Natural killer cell (primary cell): ENCODE results near the gene USH2A. TPM values are rescaled to one million over a fixed set of nuclear protein-coding genes. Genes with fewer than 3 reads are reported as not detected.

Experiments used
- ATAC-seq, 3 donors: fragments of 150-1000 bp in 2 of 3; fragments of 200-7000 bp in 1 of 3; cut with Tn5 transposase; 1 replicate in 1 of 3; 2 replicates in 2 of 3; pipeline ENCODE4 v1.10.0; 2021; ENCODE audit warnings: mild to moderate bottlenecking in 2 of 3, moderate library complexity in 2 of 3
- DNase-seq, 2 donors: peaks; one replicate each; pipeline versions ENCODE4 v3.0.0 to v3.0.0-alpha.2; 2013 to 2021; ENCODE audit warnings: mixed read lengths in 1 of 2
- H3K27ac ChIP-seq: one replicate; pipeline ENCODE4 v1.5.1; 2013; ENCODE audit warnings: mild to moderate bottlenecking, low read length
- H3K27me3 ChIP-seq: one replicate; pipeline ENCODE4 v1.6.1; 2013; ENCODE audit warnings: low read length; ENCODE audit not compliant: control insufficient read depth, insufficient read depth
- H3K36me3 ChIP-seq: one replicate; pipeline ENCODE4 v1.6.1; 2013; ENCODE audit warnings: low read length; ENCODE audit not compliant: control insufficient read depth, insufficient read depth
- H3K4me1 ChIP-seq: one replicate; pipeline ENCODE4 v1.6.1; 2013; ENCODE audit warnings: low read length; ENCODE audit not compliant: control insufficient read depth, insufficient read depth
- H3K4me3 ChIP-seq: one replicate; pipeline ENCODE4 v1.5.1; 2013; ENCODE audit warnings: low read length
- H3K9me3 ChIP-seq: one replicate; pipeline ENCODE4 v1.6.1; 2013; ENCODE audit warnings: low read length; ENCODE audit not compliant: control insufficient read depth, insufficient read depth
- H3K27ac Mint-ChIP-seq, 2 donors: one replicate each; pipeline ENCODE4 v1.8.0; 2022; ENCODE audit warnings: mild to moderate bottlenecking in 2 of 2, mixed read lengths in 2 of 2, moderate library complexity in 1 of 2
- H3K27me3 Mint-ChIP-seq, 2 donors: one replicate each; pipeline ENCODE4 v1.8.0; 2022; ENCODE audit warnings: low read depth in 2 of 2, mixed read lengths in 2 of 2
- H3K36me3 Mint-ChIP-seq: one replicate; pipeline ENCODE4 v1.8.0; 2022; ENCODE audit warnings: mixed read lengths
- H3K4me1 Mint-ChIP-seq, 2 donors: one replicate each; pipeline ENCODE4 v1.8.0; 2022; ENCODE audit warnings: mixed read lengths in 2 of 2
- H3K4me3 Mint-ChIP-seq: one replicate; pipeline ENCODE4 v1.8.0; 2022; ENCODE audit warnings: mild to moderate bottlenecking, moderate library complexity, mixed read lengths
- H3K9me3 Mint-ChIP-seq, 2 donors: one replicate each; pipeline ENCODE4 v1.8.0; 2022; ENCODE audit warnings: mixed read lengths in 2 of 2
- CTCF ChIP-seq: fragments of 200-600 bp; IDR thresholded peaks from one replicate; pipeline ENCODE4 v1.8.0; 2022; ENCODE audit warnings: antibody characterized with exemption
- WGBS: methylation state at CpG from one replicate; pipeline ENCODE4 v1.1.7; 2013; ENCODE audit warnings: missing lambda C conversion rate; ENCODE audit not compliant: insufficient coverage; 5-methylcytosine and 5-hydroxymethylcytosine counted together
- intact Hi-C: fragments of 100-400 bp; cut with micrococcal nuclease; formaldehyde crosslinking; loops from one replicate; pipeline ENCODE4 v1.14.2; 2022
- total RNA-seq, 4 donors: library from RNA; stranded (reverse); fragments of 120-200 nt in 1 of 4; gene quantifications; one replicate each; pipeline versions ENCODE4 v1.2.3 to v1.2.4, GENCODE V29; 2013 to 2022

The USH2A gene
- total RNA-seq, 3 donors from 2014 or later (not counting 1 experiment from before 2014, with no cell fraction given) = not detected

GRCh38 chr1:215599418-215600074, 823.7 kb downstream of the USH2A start:
- Histone ChIP-seq H3K9me3 (no peaks in the 10 kb centered on the region), H3K4me3 (no peak overlapping the region), H3K36me3 (no peaks in the 10 kb centered on the region), H3K27ac (no peak overlapping the region), H3K4me1 (no peaks in the 10 kb centered on the region), H3K27me3 (no peaks in the 10 kb centered on the region)
- H3K9me3 Mint-ChIP-seq = peaks cover 3 to 11% of the 10 kb centered on the region in 2 donors
- no peak for ATAC-seq
- 89% methylated on average over 3 of the region's 3 CpGs for WGBS
- no peaks in the 10 kb centered on the region for H3K27me3 Mint-ChIP-seq
- TF ChIP-seq CTCF = no peak
- no peak overlapping the region for H3K4me3 Mint-ChIP-seq
- no peak overlapping the region for H3K27ac Mint-ChIP-seq
- intact Hi-C loops = no loop called here
- H3K4me1 Mint-ChIP-seq = no peaks in the 10 kb centered on the region
- DNase-seq = no peak
- peaks cover 9% of the 10 kb centered on the region for H3K36me3 Mint-ChIP-seq

GRCh38 chr1:215597961-215598360, 825.3 kb downstream of the USH2A start:
- Mint-ChIP-seq H3K27me3 (no peaks in the 10 kb centered on the region), H3K27ac (no peak overlapping the region), H3K4me1 (no peaks in the 10 kb centered on the region), H3K36me3 (peaks cover 9% of the 10 kb centered on the region), H3K4me3 (no peak overlapping the region), H3K9me3 (peaks cover 3 to 11% of the 10 kb centered on the region in 2 donors)
- Histone ChIP-seq H3K9me3 (no peaks in the 10 kb centered on the region), H3K27ac (no peak overlapping the region), H3K4me1 (no peaks in the 10 kb centered on the region), H3K36me3 (no peaks in the 10 kb centered on the region), H3K27me3 (no peaks in the 10 kb centered on the region), H3K4me3 (no peak overlapping the region)
- TF ChIP-seq CTCF = no peak
- DNase-seq = no peak
- intact Hi-C loops = no loop called here
- no peak for ATAC-seq

GRCh38 chr1:215595231-215595630, 828.0 kb downstream of the USH2A start:
- H3K27me3 ChIP-seq = no peaks in the 10 kb centered on the region
- H3K4me1 Mint-ChIP-seq = no peaks in the 10 kb centered on the region
- no peak overlapping the region for H3K4me3 ChIP-seq
- H3K36me3 ChIP-seq = no peaks in the 10 kb centered on the region
- no peak overlapping the region for H3K27ac Mint-ChIP-seq
- TF ChIP-seq CTCF = no peak
- no peak overlapping the region for H3K27ac ChIP-seq
- WGBS = 78% methylated on average over 2 of the region's 2 CpGs
- DNase-seq (no peak), ATAC-seq (no peak)
- no peaks in the 10 kb centered on the region for H3K4me1 ChIP-seq
- H3K36me3 Mint-ChIP-seq = peaks cover 9% of the 10 kb centered on the region
- no peaks in the 10 kb centered on the region for H3K9me3 ChIP-seq
- no peaks in the 10 kb centered on the region for H3K27me3 Mint-ChIP-seq
- no peak overlapping the region for H3K4me3 Mint-ChIP-seq
- H3K9me3 Mint-ChIP-seq = peaks cover 3 to 13% of the 10 kb centered on the region in 2 donors
- intact Hi-C loops = no loop called here

GRCh38 chr1:215594640-215595039, 828.6 kb downstream of the USH2A start:
- no peaks in the 10 kb centered on the region for H3K4me1 Mint-ChIP-seq
- intact Hi-C loops = no loop called here
- peaks cover 3 to 13% of the 10 kb centered on the region in 2 donors for H3K9me3 Mint-ChIP-seq
- Histone ChIP-seq H3K36me3 (no peaks in the 10 kb centered on the region), H3K27me3 (no peaks in the 10 kb centered on the region), H3K4me3 (no peak overlapping the region), H3K4me1 (no peaks in the 10 kb centered on the region), H3K9me3 (no peaks in the 10 kb centered on the region), H3K27ac (no peak overlapping the region)
- 88% methylated on average over 3 of the region's 3 CpGs for WGBS
- ATAC-seq (no peak), DNase-seq (no peak)
- H3K36me3 Mint-ChIP-seq = peaks cover 9% of the 10 kb centered on the region
- TF ChIP-seq CTCF = no peak
- H3K4me3 Mint-ChIP-seq = no peak overlapping the region
- no peaks in the 10 kb centered on the region for H3K27me3 Mint-ChIP-seq
- no peak overlapping the region for H3K27ac Mint-ChIP-seq
